Prostate gland (tissue), 1 donor: Measurements from ENCODE around the gene PNPLA7.

Experiments
- POLR2A ChIP-seq: fragments of 450-650 bp; IDR thresholded peaks from one replicate; pipeline ENCODE4 v1.6.1; 2016; ENCODE audit warnings: antibody characterized with exemption, mild to moderate bottlenecking
- POLR2AphosphoS5 ChIP-seq: sonication (generic); formaldehyde crosslinking; IDR thresholded peaks from one replicate; pipeline ENCODE4 v1.6.1; 2017; ENCODE audit warnings: antibody characterized with exemption

- TF ChIP-seq POLR2A (no peak), POLR2AphosphoS5 (no peak)
These were observed 95.4 kb downstream of the PNPLA7 start for GRCh38 chr9:137454597-137455358.
